GM21717 (cell line): ENCODE measurements around the gene CAPN8.

ENCODE experiments used
- ATAC-seq: cut with Tn5 transposase; IDR thresholded peaks from one replicate; pipeline ENCODE4 v1.9.1; 2021; ENCODE audit warnings: mild to moderate bottlenecking, moderate library complexity; ENCODE audit not compliant: unreplicated experiment

CAPN8 gene

GRCh38 chr1:223620297-223620897 lies 45.1 kb downstream of the CAPN8 start:
- no peak for ATAC-seq

- ATAC-seq: no peak
Measured at GRCh38 chr1:223618680-223619079, 46.8 kb downstream of the CAPN8 start.

- no peak for ATAC-seq
Measured at GRCh38 chr1:223617323-223618070, 48.0 kb downstream of the CAPN8 start.

- no peak for ATAC-seq
Measured at GRCh38 chr1:223616586-223616985, 48.9 kb downstream of the CAPN8 start.

GRCh38 chr1:223611936-223612335 lies 53.6 kb downstream of the CAPN8 start:
- no peak for ATAC-seq

- ATAC-seq: no peak
Measured at GRCh38 chr1:223609977-223610376, 55.5 kb downstream of the CAPN8 start.

GRCh38 chr1:223609066-223609465 lies 56.4 kb downstream of the CAPN8 start:
- ATAC-seq: no peak

- no peak for ATAC-seq
Measured at GRCh38 chr1:223558512-223558911, 107.0 kb downstream of the CAPN8 start.

- ATAC-seq: no peak
Measured at GRCh38 chr1:223557130-223557475, 108.4 kb downstream of the CAPN8 start.

GRCh38 chr1:223556414-223557129 lies 108.9 kb downstream of the CAPN8 start:
- ATAC-seq: peak; percentile 82

GRCh38 chr1:223553957-223554356 lies 111.5 kb downstream of the CAPN8 start:
- no peak for ATAC-seq

GRCh38 chr1:223551610-223552009 lies 113.9 kb downstream of the CAPN8 start:
- ATAC-seq: no peak

GRCh38 chr1:223549740-223550139 lies 115.8 kb downstream of the CAPN8 start:
- ATAC-seq: no peak

- ATAC-seq: no peak
Measured at GRCh38 chr1:223547316-223548114, 118.0 kb downstream of the CAPN8 start.

- ATAC-seq: no peak
Measured at GRCh38 chr1:223545343-223545742, 120.2 kb downstream of the CAPN8 start.

- no peak for ATAC-seq
Measured at GRCh38 chr1:223543560-223543959, 121.9 kb downstream of the CAPN8 start.

GRCh38 chr1:223542831-223543230 lies 122.7 kb downstream of the CAPN8 start:
- no peak for ATAC-seq

- no peak for ATAC-seq
Measured at GRCh38 chr1:223540485-223541106, 124.9 kb downstream of the CAPN8 start.

- no peak for ATAC-seq
Measured at GRCh38 chr1:223539750-223540149, 125.8 kb downstream of the CAPN8 start.

GRCh38 chr1:223538981-223539380 lies 126.5 kb downstream of the CAPN8 start:
- ATAC-seq: no peak

- no peak for ATAC-seq
Measured at GRCh38 chr1:223535319-223535718, 130.2 kb downstream of the CAPN8 start.
